GM11168 (cell line): Measurements from ENCODE around the gene RBM26.

ENCODE experiments used
- in situ Hi-C: fragments of 300-500 bp; cut with MboI; formaldehyde crosslinking; loops from one replicate; pipeline ENCODE4 v1.12.0; 2022; ENCODE audit warnings: low sequenced_read_pairs; ENCODE audit not compliant: unreplicated experiment

The RBM26 gene

DNA sequence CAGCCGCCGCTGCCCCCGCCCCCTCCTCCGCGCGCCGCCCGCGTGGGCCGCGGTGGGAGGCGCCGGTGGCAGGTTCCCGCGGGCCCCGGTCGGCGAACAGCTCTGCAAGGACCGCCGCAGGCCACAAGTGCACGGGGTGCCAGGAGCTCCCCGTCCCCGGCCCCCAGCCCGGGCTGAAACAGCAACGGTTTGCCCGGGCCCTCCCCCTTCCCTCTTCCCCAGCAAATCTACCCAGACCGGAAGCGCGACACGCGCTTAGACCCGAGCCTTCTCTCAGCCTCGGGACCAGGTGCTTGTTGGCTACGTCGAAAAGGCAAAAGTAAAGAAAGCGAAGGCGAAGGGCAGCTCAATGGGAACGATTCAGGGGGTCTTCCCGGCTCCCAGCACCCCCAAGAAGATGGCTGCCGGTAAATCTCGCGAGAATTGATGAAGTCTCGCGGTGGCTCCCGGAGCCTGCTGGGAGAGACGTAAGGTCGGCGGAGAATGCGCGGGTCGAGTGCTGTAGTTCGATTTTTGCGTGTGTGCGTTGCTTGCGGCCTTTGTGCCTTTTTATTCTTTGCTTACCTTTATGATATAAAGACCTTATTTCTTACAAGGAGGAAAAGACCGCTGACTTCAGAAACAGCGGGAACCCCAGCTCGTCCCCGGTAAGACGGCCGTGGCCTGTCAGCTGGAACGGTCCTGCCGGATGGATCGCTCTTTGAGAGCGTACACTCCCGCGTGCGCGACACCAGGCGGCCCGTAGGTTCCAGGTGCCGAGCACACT is at the start of gene RBM26:
Gene RBM26, minus strand, starts transcription at position 425 of the 766 bp plus-strand sequence. CDS start 481 bp downstream, outside the sequence.
- in situ Hi-C loops, result no loop called here

DNA sequence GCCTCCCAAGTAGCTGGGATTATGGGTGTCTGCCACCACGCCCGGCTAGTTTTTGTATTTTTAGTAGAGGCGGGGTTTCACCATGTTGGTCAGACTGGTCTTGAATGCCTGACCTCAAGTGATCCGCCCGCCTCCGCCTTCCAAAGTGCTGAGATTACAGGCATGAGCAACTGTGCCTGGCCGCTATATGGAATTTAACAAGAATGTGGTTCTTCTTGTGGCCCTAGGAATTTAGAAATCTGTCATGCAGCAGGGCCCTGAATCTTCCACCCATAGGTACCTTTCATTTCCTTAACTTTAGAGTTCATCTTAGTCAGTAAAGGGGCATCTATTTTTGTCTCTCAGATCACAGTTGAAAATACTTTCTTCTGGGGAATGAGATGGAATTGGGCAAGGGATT is 49.3 kb upstream of the RBM26 start:
- in situ Hi-C loops, result no loop called here

DNA sequence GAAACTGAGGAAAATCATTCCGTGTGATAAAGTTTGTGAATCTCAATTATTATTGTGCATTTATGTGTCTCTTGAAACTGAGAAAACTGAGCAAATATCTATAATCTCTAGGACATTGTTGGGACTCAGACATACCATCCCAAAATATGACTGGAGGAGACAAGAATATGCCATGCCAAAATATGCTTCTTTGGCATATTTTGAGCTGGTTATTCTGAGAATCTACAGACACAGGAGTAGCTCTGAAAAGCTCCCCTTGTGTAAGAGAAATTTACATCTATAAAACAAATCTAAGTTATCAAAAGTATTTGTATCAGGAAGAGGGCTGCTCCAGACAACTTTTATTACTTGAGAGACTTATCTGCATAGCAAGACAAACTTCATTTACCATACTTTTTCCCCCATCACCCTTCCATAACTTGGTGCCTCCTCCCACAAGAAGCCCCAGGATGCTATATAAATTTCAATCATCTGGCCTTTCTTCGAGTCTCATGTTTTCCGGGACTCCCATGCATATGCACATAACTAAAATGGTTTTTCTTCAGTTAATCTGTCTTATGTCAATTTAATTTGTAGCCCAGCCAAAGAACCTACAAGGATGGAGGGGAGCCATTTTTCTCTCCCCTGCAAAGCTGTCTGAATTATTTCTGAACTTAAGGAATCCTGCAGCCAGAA is 46.3 kb upstream of the RBM26 start:
- in situ Hi-C loops, result no loop called here

- in situ Hi-C loops, result no loop called here
These were observed 45.5 kb upstream of the RBM26 start for GRCh38 chr13:79451500-79451962.

GRCh38 chr13:79450110-79450509 is 44.1 kb upstream of the RBM26 start:
- in situ Hi-C loops, result no loop called here

GRCh38 chr13:79448413-79448812 is 42.4 kb upstream of the RBM26 start:
- in situ Hi-C loops, result no loop called here

- in situ Hi-C loops, result no loop called here
These were observed 41.7 kb upstream of the RBM26 start for GRCh38 chr13:79447741-79448140.

GRCh38 chr13:79447141-79447540 is 41.1 kb upstream of the RBM26 start:
- in situ Hi-C loops, result no loop called here

- in situ Hi-C loops, result no loop called here
These were observed 40.1 kb upstream of the RBM26 start for GRCh38 chr13:79445968-79446645.

GRCh38 chr13:79442706-79443105 is 36.7 kb upstream of the RBM26 start:
- in situ Hi-C loops, result no loop called here

DNA sequence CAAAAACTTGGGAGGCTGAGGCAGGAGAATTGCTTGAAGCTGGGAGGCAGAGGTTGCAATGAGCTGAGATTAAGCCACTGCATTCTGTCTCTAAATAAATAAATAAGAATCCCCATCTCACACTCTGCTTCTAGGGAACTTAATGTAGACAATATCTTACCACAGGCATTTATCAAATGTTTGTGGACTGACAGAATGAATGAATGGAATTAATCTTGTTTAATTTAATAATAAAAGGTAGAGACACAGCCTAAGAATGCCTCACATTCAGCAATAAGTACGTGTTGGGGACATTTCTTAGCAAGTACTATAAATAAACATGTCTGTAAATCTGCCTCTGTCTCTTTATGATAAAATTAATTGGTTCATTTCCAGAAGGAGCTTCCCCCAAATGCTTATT is 36.2 kb upstream of the RBM26 start:
- in situ Hi-C loops, result no loop called here

DNA sequence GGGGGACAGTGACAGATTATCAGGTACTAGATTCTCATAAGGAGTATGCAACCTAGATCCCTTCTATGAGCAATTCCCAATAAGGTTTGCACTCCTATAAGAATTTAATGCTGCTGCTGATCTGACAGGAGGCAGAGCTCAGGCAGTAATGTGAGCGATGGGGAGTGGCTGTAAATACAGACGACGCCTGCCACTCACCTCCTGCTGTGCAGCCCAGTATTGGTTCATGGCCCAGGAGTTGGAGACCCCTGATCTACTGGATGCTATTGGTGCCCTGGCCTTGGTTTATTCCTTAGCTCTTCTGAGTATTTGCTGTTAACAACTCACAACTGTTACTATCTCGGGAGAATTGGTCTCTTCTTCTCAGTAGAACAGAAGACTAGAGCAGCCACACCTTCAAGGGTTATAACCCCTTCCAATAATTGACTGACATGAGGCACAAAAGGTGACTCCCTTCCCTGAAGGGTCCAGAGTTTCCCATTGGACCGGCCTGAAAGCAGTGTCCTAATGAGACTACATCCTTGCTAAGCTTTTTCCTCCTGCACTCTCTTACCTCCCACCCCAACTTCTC is 35.0 kb upstream of the RBM26 start:
- in situ Hi-C loops, result no loop called here

DNA sequence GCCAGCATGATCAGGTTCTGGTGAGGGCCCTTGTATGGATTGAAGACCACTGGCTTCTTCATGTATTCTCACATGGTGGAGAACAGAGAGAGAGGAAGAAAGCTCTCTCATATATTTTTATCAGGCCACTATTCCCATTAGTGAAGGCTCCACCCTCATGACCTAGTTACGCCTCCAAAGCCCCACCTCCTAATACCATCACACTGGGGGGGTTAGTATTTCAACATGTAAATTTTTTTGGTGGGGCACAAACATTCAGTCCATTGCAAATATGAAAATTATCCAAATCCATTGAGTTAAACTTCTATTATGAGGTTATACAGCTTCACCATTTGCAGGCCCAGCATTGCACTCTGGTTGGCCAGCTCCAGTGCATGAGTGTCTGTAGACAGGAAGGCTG is 33.2 kb upstream of the RBM26 start:
- in situ Hi-C loops, result no loop called here

DNA sequence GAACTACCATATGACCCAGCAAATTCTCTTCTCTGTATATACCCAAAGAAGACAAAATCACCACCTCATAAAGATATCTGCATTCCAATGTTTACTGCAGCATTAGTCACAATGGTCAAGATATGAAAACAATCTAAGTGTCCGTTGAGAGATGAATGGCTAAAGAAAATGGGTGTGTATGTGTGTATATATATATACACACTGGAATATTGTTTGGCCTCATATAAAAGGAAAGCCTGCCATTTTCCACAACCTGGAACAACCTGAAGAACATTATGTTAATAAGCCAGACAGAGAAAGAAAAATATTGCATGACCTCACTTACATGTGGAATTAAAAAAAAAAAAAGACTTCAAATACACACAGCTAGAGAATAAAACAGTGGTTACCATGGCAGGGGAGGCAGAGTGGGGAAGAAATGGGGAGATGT is 29.5 kb upstream of the RBM26 start:
- in situ Hi-C loops, result no loop called here

DNA sequence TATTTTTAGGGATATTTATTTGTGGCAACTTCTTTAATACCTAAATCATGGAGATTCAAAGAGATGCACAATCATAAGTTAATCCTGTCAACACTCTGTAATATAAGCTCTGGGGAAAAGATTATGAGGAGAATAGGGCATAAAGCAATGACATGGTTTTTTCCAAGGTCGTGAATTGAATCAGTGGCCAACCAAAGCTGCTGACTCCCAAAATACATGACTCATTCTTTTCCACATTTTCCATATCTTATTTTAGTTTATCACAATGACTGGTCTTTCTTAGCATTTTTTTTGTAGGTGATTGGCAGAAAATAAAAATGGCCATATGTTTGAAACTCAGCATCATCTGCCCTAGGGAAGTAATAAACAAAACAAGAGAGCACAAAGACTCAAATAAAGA is 28.5 kb upstream of the RBM26 start:
- in situ Hi-C loops, result no loop called here

- in situ Hi-C loops, result no loop called here
These were observed 26.9 kb upstream of the RBM26 start for GRCh38 chr13:79432992-79433391.

DNA sequence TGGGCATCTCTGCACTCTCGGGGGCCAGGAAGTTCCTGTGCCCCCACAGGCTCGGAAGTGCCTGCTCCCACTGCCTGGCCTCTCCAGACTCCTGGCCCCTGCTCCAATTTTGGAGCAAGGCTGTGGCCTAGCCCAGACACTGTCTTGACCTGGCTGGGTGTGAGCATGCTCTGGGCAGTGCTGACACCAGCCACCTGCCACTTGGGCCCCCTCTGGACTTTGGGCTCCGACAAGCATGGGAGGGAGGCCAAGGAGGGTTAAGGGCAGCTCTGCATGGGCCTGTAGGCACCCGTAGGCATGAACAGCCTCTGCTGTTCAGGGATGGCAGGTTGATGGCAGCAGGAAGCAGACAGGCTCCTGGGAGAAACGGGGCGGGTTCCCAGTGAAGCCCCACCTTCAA is 26.0 kb upstream of the RBM26 start:
- in situ Hi-C loops, result no loop called here

DNA sequence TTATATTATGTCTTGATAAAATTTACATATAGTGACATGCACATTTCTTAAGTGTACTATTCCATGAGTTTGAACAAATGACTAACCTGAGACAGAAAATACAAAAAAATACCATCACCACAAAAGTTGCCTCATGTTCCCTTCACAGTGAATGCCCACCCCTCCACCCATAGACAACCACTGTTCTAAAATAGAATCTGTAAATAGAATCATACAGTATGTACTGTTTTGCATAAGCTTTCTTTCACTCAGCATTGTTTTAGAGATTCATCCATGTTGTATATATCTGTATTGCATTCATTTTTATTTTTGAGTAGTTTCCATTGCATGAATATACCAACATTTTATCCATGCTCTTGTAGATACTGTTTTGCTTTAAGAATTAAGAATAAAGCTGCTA is 23.3 kb upstream of the RBM26 start:
- in situ Hi-C loops, result no loop called here

GRCh38 chr13:79427883-79428282 is 21.8 kb upstream of the RBM26 start:
- in situ Hi-C loops, result no loop called here

- in situ Hi-C loops, result no loop called here
These were observed 21.2 kb upstream of the RBM26 start for GRCh38 chr13:79427265-79427664.
